HG02610 (cell line): Measurements from ENCODE around the gene MAPK11.

Experiments
- ATAC-seq: cut with Tn5 transposase; IDR thresholded peaks from one replicate; pipeline ENCODE4 v1.9.1; 2021; ENCODE audit warnings: mild to moderate bottlenecking, moderate library complexity; ENCODE audit not compliant: unreplicated experiment

Gene MAPK11

GRCh38 chr22:50227579-50228215 is 42.5 kb downstream of the MAPK11 start:
- ATAC-seq, result no peak

DNA sequence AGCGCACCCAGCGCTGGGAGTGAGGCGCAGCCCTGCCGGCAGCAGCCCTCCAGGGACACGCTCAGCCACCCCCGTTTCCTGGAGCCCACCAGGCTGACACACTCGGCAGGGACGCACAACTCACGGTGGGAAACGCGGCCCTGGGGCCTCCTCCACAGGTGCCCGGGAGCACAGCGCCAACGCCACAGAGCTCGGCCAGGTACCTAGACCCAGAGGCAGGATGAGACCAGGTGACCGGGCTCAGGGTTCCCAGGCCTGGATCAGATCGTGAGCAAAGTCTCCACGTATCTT is 43.4 kb downstream of the MAPK11 start:
- ATAC-seq, result no peak

DNA sequence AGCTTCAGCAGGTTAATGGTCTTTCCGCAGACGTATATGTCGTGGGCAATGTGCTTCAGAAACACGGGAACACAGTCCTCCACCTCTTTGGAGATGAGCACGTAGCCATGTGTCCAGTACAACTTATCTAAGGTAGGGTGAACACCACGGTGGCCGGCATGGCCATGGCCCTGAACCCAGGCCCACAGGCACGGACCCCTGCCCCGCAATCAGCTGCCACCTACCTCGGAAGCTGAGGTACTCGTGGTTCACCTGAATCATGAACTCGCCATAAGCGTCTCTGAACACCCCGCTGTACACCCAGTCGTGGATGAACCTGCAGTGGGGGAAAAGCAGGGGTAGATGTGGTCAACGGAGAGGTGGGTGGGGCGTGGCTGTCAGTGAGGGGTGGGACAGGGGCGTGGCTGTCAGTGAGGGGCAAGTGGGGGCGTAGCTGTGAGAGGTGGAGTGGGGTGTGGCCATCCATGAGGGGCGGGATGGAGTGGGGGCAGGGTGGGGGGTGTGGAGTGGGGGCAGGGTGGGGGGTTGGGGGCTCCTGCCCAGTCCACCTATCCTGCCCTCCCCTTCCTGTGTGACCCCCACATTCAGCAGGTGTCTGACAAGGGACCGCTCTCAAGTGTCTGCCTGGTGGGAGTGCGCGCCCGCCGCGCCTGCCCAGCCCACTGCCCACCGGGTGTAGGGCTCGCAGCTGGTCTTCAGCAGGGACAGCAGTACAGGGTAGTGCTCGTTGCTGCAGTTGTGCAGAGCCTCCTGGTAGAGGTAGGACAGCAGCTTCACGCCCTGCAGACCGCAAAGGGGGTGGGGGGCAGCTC is 43.9 kb downstream of the MAPK11 start:
- no peak for ATAC-seq

- ATAC-seq, result no peak
Observed at GRCh38 chr22:50225200-50225969, 44.8 kb downstream of the MAPK11 start.

GRCh38 chr22:50224071-50224470 is 46.1 kb downstream of the MAPK11 start:
- ATAC-seq, result no peak

DNA sequence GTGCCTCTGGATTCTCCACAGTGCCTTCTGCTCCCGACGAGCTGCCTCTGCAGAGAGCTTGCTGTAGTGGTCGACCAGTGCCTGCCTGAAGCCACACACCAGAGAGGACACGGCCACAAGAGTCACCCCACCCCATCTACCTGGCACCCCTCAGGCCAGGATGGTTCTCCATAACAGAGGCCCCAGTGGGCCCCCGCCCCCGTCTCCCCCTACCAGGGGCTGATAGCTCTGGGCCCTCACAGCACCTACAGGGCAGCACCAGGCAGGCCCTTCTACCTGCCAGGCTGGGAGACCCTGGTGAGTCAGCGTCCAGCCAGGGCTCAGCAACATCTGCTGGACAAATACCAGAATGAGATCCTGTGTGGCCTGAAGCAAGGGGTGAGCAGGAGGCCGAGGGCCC is 47.7 kb downstream of the MAPK11 start:
- ATAC-seq, result no peak

GRCh38 chr22:50221410-50222300 is 48.5 kb downstream of the MAPK11 start:
- ATAC-seq, result no peak

DNA sequence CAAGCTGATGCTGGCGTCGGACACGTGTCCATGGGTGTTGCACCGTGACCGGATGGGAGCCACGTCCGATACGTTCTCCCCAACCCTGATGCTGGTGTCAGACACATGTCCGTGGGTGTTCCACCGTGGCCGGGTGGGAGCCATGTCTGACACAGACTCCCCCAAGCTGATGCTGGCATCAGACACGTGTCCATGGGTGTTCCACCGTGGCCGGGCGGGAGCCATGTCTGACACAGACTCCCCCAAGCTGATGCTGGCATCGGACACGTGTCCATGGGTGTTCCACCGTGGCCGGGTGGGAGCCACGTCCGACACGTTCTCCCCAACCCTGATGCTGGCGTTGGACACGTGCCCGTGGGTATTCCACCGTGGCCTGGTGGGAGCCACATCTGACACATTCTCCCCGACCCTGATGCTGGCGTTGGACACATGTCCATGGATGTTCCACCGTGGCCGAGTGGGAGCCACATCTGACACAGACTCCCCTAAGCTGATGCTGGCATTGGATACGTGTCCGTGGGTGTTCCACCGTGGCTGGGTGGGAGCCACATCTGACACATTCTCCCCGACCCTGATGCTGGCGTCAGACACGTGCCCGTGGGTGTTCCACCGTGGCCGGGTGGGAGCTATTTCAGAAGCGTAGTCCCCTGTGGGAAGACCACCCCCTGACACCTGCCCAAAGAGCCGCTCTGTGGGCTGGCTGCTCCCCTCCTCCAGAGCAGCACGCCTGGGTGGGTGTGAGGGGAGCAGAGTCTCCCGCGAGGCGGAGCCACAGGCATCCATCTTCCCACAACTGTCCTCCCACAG is 49.4 kb downstream of the MAPK11 start:
- no peak for ATAC-seq

DNA sequence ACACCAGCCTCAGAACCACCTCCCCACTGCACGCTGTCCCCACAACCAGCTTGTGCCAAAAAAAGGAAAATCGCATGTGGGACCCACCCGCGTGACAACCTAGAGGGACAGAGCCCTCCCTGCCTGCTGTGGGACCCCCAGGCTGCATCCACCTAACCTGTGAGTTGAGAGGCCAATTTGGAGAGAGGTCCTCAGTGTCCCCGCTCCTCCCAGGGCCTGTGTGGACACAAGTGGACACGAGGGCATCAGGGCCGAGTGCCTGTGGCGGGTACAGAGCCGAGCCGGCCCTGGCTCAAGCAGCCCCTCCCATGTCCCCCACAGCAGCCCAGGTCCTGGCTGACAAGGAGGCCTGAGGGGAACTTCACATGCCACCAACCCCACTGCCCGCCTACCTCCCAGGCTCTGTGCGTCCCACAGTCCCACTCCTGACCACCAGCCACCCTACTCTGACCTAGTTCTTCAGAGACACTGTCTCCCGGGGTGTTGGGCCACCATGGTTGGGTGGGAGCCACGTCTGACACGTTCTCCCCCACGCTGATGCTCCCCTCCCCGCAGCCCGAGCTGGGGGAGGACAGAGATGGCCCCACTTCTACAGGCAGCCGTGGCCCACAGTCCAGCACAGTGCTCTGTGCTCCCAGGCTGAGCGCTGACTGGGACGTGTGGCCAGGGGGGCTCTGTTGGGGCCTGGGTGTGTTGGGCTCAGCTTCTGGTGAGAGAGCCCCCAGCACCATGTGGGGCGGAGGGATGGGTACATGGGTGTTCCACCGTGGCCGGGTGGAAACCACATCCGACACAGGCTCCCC is 50.2 kb downstream of the MAPK11 start:
- ATAC-seq, result no peak

DNA sequence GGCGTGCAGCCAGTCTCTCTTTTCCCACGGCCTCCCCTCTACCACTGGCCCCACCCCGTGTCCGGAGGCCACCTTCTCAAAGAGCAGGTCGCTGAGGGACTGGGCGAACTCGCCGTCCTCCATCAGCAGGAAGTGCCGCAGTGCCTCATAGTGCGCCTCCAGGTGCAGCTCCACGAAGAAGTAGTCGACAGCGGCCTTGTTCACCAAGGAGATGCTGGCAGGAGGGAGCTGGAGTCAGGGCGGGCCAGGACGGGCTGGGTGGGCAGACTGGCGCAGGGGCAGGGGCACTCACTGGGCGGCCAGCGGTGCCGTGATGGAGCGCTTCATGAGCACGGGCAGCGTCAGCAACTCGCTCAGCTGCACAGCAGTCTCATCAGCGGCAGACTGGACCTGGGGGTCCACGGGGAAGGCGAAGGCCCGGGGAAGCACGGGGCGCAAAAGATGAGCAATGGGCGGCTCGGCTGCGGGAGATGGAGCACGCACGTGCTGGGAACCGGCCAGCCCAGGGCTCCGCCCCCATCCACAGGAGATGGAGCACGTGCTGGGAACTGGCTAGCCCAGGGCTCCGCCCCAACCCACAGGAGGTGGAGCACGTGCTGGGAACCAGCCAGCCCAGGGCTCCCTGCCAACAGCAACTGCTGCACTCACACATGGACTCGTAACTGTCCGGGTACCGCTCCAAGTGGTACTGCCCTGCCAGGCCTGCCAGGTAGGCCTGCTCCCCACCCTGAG is 51.0 kb downstream of the MAPK11 start:
- ATAC-seq, result no peak

- ATAC-seq, result no peak
Observed at GRCh38 chr22:50218153-50218995, 51.8 kb downstream of the MAPK11 start.

DNA sequence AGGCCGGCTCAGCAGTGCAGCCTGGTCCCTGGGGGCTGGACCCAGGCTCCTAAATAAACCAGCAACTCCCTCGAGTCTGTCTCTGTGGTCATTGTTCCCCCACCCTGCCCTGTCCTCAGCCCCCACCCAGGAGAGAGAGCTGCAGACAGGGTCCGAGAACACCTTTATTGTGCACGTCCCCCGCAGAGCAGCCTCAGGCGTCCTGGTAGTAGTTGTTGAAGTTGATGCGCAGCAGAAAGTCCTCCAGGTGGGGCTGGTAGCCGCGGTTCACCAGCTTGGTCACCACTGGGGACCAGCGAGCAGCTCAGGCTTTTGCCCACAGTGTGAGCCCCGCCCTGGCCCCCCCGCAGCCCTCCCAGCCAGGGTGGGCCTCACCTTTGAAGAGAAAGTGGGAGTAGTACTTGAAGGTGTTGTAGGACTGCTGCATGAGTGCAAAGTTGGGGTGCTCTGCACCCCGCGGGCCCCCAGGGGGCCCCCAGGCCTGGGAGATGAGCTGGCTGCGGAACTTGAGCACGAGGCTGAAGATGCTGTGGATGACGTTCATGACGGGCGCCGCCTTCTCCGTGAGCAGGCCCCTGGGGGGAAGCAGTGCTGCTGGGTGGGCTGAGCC is 52.5 kb downstream of the MAPK11 start:
- ATAC-seq, result no peak

DNA sequence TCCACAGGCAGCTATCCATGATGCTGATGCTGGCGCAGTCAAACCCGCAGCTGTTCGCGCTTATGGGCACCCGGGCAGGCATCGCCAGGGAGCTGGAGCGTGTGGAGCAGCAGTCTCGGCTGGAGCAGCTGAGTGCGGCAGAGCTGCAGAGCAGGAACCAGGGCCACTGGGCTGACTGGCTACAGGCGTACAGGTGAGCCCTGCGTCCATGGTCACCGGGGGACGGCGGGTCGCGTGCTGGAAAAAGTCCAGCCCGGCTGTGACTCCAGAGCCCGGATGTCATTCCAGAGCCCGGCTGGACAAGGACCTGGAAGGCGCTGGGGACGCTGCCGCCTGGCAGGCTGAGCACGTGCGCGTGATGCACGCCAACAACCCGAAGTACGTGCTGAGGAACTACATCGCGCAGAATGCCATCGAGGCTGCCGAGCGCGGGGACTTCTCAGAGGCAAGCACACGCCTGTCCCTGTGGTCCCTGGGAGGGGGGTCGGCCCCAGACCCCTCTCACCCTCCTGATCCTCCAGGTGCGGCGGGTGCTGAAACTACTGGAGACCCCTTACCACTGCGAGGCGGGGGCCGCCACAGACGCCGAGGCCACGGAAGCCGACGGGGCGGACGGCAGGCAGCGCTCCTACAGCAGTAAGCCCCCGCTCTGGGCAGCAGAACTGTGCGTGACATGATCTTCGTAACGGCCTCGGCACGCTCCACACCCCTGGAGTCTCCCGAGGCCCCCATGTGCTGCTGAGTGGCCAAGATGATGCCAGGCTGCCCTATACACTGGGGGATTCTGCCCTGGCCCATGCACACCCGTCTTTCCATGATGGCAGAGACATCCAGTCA is 53.3 kb downstream of the MAPK11 start:
- ATAC-seq, result no peak

DNA sequence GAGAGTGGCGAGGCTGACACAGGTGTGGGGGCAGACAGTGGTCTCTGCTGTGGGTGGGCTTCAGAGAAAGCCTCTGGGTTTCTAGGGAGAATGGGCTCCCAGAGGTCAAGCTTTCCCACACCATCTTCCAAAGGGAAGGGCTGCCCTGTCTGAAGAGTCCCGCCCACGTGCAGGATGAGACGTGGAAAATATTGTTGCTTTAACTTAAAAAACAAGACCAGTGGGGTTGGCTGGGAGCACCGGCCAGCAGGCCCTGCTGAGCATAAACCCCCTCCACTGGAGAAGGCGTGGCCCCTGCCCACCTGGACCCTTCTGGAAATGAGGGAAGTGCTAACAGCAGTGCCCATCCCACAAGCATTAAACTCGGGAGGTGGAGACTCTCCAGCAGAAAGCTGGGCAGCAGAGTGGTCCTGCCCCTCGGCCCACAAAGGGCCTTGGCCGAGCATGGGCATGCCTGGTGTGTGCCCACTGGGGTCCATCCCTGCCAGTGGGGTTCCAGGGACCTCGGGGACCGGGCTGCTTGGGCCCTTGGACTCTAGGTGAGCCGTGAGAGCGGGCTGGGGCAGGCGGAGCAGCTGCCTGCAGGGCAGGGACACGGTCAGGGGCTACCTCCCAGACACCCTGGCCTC is 54.0 kb downstream of the MAPK11 start:
- no peak for ATAC-seq

DNA sequence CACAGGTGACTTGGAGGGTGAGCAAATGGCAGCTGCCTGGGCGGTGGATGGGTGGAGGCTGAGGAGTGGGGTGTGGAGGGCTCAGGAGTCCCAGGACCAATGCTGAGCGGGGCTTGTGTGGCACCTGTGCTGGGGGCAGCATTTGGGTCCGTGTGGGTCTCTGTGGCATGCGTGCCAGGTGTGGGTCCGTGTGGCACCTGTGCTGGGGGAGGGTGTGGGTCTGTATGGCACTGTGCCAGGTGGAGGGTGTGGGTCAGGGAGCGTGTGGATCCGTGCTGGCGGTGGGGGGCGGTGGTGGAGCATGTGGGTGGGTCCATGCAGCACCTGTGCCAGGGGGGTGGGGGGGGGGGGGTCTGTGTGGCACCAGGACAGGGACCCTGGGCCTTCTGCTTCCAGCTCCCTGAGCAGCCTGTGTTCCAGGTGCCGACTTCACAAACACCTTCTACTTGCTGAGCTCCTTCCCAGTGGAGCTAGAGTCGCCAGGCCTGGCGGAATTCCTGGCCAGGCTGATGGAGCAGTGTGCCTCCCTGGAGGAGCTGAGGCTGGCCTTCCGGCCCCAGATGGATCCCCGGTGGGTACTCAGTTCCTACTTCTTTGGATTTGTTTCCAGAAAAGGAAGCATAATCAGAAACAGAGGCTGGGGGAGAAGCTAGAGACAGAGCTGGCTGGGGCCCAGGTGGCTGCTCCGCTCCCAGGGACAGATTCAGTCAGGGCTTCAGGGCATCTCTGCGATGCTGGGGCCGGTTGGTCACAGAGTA is 54.7 kb downstream of the MAPK11 start:
- ATAC-seq, result no peak
